Chondrocyte (in vitro differentiated cells): ENCODE results near the gene UROC1. TPM values are rescaled to one million over a fixed set of nuclear protein-coding genes. Genes with fewer than 3 reads are reported as not detected.

Source experiments
- DNase-seq: peaks from one replicate; pipeline ENCODE4 v3.0.0; 2021; ENCODE audit warnings: mixed read lengths, low spot score
- H3K27ac Mint-ChIP-seq: one replicate; pipeline ENCODE4 v1.8.0; 2021; ENCODE audit warnings: mild to moderate bottlenecking, moderate library complexity, mixed read lengths; ENCODE audit not compliant: unreplicated experiment
- H3K27me3 Mint-ChIP-seq: 2 replicates; pipeline ENCODE4 v1.8.0; 2021; ENCODE audit warnings: low read depth, mixed read lengths
- H3K36me3 Mint-ChIP-seq: 2 replicates; pipeline ENCODE4 v1.8.0; 2021; ENCODE audit warnings: low read depth, mixed read lengths
- H3K4me1 Mint-ChIP-seq: 2 replicates; pipeline ENCODE4 v1.8.0; 2021; ENCODE audit warnings: low read depth, mild to moderate bottlenecking, mixed read lengths
- H3K4me3 Mint-ChIP-seq: one replicate; pipeline ENCODE4 v1.8.0; 2021; ENCODE audit warnings: mild to moderate bottlenecking, moderate library complexity, mixed read lengths; ENCODE audit not compliant: unreplicated experiment
- H3K9me3 Mint-ChIP-seq: 2 replicates; pipeline ENCODE4 v1.8.0; 2021; ENCODE audit warnings: low read depth, mixed read lengths
- CTCF ChIP-seq: fragments of 200-600 bp; sonication (generic); IDR thresholded peaks from 2 replicates; pipeline ENCODE4 v1.5.0; 2021; ENCODE audit warnings: antibody characterized with exemption, mild to moderate bottlenecking, moderate library complexity
- total RNA-seq: library from RNA; stranded (reverse); gene quantifications from 3 replicates; pipeline ENCODE4 v1.2.1, GENCODE V29; 2021

UROC1 gene
- total RNA-seq, 1 donor from 2014 or later: not detected

DNA sequence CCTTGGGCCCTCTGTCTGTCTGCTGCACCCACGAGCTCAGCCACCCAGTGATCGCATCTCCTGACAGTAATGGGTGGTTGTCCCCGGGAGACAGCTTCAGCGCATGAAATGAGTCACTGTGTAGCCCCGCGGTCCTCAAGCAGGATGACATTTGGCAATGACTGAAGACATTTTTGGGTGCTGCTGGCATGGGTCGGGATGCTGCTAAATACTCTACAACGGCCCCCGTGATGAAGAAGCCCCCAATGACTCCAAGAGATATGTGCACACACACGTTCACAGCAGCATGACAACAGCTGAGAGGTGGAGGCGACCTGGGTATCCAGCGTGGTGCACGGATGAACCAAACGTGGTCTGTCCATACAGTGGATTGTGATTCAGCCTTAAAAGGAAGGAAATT lies 24.5 kb downstream of the UROC1 start:
- no peak overlapping the region for H3K27ac Mint-ChIP-seq
- no peak for TF ChIP-seq CTCF
- H3K27me3 Mint-ChIP-seq: peaks cover 5% of the 10 kb centered on the region
- H3K9me3 Mint-ChIP-seq: no peaks in the 10 kb centered on the region
- no peaks in the 10 kb centered on the region for H3K36me3 Mint-ChIP-seq
- no peak overlapping the region for H3K4me3 Mint-ChIP-seq
- H3K4me1 Mint-ChIP-seq: no peaks in the 10 kb centered on the region
- peak; percentile 43 for DNase-seq

DNA sequence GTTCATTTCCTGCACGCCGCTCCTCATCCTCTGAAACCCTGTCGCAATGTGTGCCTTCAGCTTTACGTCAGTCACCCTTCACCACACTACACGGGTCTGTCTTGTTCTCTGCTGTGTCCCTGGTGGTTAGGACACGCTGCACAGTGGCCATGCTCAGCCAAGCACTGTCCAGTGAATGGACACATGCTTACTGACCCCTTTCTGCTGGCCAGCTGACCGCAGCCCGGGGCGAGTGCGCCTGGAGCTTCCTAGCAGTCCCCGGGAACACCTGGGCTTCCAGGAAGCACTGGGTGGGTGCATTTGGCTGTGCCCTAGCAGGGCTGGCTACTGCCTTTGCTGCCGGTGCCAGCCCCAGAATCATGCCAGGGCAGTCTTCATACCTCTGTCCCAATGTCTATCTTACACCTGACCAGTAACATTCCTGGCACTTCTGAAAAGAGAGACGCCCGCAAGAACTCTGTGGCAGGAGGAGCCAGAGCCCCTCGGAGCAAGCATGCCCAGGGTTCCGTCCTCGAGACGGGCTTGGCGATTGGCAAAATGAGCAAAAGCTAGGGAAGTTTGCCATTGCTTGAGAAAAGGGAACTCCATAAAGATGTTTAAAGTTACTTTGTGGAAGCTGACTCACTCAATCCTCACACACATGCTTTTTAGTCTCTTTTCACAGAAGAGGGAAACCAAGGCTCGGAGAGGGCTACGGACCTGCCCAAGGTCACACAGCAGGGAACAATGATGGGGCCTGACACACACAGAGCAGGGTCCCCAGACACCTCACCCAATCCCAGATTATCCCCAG lies 26.2 kb downstream of the UROC1 start:
- DNase-seq: peak; percentile 67
- H3K9me3 Mint-ChIP-seq: no peaks in the 10 kb centered on the region
- TF ChIP-seq CTCF: no peak
- no peaks in the 10 kb centered on the region for H3K36me3 Mint-ChIP-seq
- peaks cover 5% of the 10 kb centered on the region for H3K27me3 Mint-ChIP-seq
- no peak overlapping the region for H3K4me3 Mint-ChIP-seq
- peaks cover 10% of the 10 kb centered on the region for H3K4me1 Mint-ChIP-seq
- H3K27ac Mint-ChIP-seq: no peak overlapping the region

- H3K27ac Mint-ChIP-seq: no peak overlapping the region
- peaks cover 5% of the 10 kb centered on the region for H3K27me3 Mint-ChIP-seq
- H3K4me3 Mint-ChIP-seq: no peak overlapping the region
- H3K4me1 Mint-ChIP-seq: peaks cover 11% of the 10 kb centered on the region
- DNase-seq: peak; percentile 39
- H3K36me3 Mint-ChIP-seq: no peaks in the 10 kb centered on the region
- no peak for TF ChIP-seq CTCF
- H3K9me3 Mint-ChIP-seq: no peaks in the 10 kb centered on the region
Measured at GRCh38 chr3:126490619-126491018, 27.0 kb downstream of the UROC1 start.

- Mint-ChIP-seq H3K4me1 (peaks cover 11% of the 10 kb centered on the region), H3K27ac (no peak overlapping the region), H3K27me3 (peaks cover 5% of the 10 kb centered on the region), H3K4me3 (no peak overlapping the region), H3K36me3 (no peaks in the 10 kb centered on the region), H3K9me3 (no peaks in the 10 kb centered on the region)
- peak; percentile 88 for DNase-seq
- no peak for TF ChIP-seq CTCF
Measured at GRCh38 chr3:126488886-126489569, 28.5 kb downstream of the UROC1 start.

- DNase-seq: no peak
- no peak overlapping the region for H3K27ac Mint-ChIP-seq
Measured at GRCh38 chr3:126488185-126488584, 29.4 kb downstream of the UROC1 start.

More at GRCh38 chr3:126488185-126488584, 29.4 kb downstream of the UROC1 start:
- no peak for TF ChIP-seq CTCF
- no peaks in the 10 kb centered on the region for H3K36me3 Mint-ChIP-seq
- H3K4me1 Mint-ChIP-seq: peaks cover 11% of the 10 kb centered on the region
- peaks cover 5% of the 10 kb centered on the region for H3K27me3 Mint-ChIP-seq
- H3K4me3 Mint-ChIP-seq: no peak overlapping the region
- H3K9me3 Mint-ChIP-seq: no peaks in the 10 kb centered on the region
